DLD1 (cell line): ENCODE measurements around the gene LRRC8B.

Experiments
- in situ Hi-C: cut with HindIII; loops from 2 replicates; pipeline ENCODE4 v1.10.0; 2017; ENCODE audit warnings: low sequenced_read_pairs

The LRRC8B gene

DNA sequence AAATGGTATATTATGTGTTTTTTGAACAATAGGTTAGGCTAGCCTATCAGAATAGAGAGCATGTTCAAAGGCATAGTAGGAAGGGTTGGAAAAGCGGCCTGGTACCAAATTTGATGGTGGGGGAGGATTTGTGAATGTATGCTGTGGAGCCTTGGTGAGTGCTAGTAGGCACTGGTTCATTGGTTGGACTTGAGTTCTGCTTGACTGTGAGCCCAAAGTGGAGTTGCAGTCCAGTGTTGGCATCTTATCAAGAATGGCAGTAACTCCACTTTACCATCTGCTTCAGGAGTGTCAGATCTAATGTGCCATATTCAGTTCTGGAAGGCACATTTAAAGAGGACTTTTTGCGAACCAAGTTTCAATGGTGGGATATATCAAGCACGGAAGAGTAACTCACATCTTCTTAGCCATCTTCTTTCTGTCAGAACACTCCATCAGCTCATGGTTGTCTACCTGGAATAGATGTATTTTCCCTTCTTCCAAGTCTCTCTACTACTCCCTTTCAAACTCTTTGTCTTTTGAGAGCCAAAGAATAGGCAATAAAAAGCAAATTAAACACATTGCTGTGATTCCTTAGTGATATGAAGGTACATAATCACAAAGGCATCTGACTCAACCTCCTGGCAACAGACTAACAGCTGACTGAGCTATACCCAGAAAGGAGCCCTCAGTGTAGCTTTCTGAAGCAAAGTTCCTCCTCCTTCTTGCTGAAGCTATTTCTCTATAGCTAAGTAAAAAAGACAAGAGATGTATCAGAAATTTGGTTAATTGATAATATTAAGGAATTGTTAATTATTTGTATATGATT, 21.7 kb downstream of the LRRC8B start:
- in situ Hi-C loops: no loop called here

- in situ Hi-C loops: no loop called here
These were observed 22.4 kb downstream of the LRRC8B start for GRCh38 chr1:89546934-89547562.

DNA sequence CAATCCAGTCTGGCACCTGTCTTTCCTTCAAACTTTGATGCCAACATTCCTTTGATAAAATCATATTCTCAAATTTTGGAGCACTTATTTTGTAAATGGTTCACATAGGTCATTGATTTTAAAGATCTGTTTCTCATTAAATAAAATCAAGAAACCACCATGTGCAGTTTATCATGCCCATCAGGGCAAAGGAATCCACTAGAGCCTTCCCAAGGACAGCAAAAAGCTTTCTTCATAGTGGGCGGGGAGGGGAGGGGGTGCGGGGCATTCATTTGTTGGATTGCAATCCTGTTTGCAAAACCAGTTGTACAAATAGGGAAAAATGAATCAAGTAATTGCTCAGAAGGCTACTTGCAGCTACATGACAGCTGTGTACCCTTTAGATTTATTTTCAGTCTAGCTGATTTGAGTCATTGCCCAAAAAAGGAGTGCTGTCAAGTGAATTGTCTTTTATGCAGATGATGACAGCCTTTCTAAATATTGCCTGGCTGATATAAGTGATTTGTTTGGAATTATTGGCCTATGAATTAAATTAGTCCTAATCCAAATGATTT, 23.0 kb downstream of the LRRC8B start:
- in situ Hi-C loops: no loop called here

DNA sequence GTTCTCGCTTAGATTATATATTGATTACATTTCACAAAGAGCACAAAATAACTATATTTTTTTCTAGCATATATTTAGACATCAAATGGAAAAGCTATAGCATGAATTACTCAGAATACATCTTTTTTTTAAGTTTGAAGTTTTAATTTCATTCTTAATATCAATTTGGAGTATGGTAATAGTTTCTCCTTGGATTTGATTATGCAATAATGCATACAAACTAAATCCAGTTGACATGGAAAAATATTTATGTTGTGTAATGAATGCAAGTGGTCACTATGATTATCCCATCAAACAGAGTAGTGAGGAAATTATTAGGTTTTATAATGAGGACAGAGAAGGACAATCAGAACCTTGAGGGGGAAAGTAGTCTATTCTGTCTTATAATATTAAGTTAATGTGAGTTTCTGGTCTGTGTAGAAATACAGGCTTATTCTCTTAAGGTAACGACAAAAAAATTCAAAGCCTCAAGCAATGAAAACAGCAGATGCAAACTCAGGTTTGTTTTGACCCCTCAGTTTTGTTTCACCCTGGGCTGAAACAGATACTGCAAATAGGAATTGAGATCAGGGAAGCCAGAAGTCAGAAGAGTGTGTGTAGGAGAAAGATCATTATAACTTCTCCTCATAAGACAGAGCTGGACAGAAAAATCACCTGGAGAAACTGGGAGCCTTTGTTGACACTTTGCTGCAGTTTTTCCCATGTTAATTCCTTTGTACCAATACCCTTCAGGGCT, 23.7 kb downstream of the LRRC8B start:
- in situ Hi-C loops: no loop called here

GRCh38 chr1:89550995-89551394, 26.4 kb downstream of the LRRC8B start:
- in situ Hi-C loops: no loop called here

- in situ Hi-C loops: no loop called here
These were observed 27.9 kb downstream of the LRRC8B start for GRCh38 chr1:89552471-89553081.

- in situ Hi-C loops: no loop called here
These were observed 28.5 kb downstream of the LRRC8B start for GRCh38 chr1:89553157-89553556.

DNA sequence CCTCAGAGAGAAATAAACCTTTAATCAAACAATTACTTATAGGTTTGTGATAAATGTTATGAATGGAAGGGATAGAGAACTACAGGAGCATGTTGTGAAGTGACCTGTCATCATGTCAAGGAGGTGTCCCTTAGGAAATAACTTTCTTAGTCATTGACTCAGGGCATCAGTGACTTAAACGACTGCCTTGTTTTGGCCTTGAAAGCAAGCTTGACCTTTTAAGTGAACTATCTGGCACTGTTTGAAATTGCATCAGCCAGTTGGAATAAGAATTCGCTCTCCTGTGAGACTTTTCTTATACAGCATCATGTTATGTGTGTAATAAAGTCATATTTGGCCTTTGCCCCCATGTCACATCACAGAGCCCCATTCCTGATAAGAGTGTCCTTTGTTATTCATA, 30.9 kb downstream of the LRRC8B start:
- in situ Hi-C loops: no loop called here

GRCh38 chr1:89556726-89557444, 32.3 kb downstream of the LRRC8B start:
- in situ Hi-C loops: no loop called here

GRCh38 chr1:89557445-89557825, 32.8 kb downstream of the LRRC8B start:
- in situ Hi-C loops: no loop called here

- in situ Hi-C loops: no loop called here
These were observed 33.3 kb downstream of the LRRC8B start for GRCh38 chr1:89557956-89558355.

DNA sequence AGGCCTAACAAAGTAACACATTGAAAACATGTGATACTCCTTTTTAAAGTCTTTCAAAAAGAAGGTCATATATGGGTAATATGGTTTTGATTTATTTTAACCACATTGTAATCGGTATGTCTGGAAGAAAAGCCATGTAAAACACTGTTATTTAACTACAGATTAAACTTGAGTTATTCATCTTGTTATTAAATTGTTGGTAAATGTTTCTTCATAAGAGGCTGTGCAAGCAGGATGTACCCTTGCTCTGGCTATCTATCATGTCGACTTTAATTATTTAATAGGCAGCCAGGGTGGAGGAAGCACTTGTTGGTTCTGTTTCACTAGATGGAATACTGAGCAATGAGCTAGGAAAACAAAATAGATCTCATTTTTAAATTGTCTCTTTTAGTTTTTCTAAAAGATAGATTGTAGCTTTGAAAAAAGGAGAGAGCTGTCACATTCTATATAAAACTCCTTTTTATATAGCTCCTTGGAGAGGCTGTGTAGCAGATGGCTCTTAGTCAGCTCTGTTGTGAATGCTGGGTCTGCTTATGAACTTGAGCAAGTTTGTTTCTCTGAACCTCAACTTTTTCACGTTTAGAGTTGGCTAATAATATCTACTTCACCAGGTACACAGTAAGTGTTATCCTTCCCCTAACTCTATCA, 39.5 kb downstream of the LRRC8B start:
- in situ Hi-C loops: no loop called here

- in situ Hi-C loops: no loop called here
These were observed 40.9 kb downstream of the LRRC8B start for GRCh38 chr1:89565521-89565920.

- in situ Hi-C loops: no loop called here
These were observed 42.1 kb downstream of the LRRC8B start for GRCh38 chr1:89566761-89567174.

DNA sequence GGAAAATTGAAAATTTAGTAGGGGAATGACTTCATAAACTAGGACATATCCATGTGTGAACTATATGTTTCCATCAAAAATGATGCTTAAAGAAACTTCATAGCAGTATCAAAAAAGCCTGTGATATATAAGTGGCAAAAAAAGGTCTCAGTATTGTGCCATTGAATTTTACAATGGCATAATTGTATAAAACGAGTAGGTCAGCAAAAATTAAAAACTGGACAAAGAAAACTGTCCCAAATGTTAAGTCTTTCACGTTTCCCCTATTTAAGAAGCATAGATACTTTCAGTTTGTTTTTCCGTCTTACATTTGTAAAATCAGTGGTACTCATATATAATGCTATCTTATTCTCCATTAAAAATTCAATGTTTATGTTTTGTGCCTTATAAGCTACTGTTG, 43.2 kb downstream of the LRRC8B start:
- in situ Hi-C loops: no loop called here

DNA sequence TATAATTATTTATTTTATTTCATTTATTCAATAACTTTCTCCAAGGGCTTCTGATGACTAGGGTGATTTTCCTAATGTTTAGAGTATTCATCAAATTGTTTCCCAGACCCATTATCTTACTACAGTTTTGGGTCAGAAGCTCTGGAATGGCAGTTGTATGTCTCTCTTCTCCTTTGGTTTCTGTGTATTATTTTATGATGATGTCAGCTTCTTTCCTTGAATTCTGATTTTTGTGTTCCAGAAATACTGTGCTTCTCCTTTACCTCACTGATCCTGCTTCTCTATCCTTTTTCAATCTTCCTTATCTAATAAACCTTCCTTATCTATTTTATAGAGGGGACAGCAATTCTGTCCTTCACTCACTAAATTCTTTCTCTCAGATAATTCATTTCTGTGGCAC, 48.8 kb downstream of the LRRC8B start:
- in situ Hi-C loops: no loop called here

DNA sequence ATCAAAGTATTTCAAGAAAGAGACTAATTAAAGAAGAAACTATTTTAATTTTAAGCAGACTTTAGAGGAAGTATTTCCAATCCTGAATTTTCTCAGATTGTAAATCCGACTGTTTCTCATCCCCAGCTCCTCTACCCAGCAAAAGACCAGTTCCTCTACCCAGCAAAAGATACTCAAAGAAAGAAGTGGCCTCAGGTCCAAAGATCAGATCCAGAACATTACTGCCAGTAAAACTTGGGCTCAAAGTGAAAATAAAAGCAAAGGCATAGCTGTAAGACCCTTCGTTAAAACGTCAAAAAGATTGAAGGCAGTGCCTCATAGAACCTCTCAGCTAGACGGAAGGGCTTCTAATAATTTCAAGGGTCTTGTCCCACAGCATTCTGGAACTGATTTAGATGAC, 50.0 kb downstream of the LRRC8B start:
- in situ Hi-C loops: no loop called here

GRCh38 chr1:89575207-89575606, 50.6 kb downstream of the LRRC8B start:
- in situ Hi-C loops: no loop called here

DNA sequence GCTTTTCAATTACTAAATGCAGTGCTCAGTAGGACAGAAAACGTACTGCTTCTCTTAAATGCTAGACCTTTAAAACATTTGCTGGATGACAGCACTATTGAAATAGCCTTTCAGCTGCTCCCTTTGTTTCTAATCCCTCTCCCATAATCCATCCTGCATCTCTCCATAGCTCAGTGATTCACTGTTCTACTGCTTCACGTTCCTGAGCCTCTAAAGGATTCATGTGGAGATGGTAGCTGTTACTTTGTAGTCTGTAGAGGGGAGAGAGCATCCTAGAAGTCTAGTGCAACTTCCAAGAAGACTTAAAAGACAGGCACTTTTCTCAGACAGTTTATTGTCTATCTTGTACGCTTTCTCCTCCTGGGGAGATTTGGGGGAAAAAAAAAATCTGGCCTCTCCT, 51.4 kb downstream of the LRRC8B start:
- in situ Hi-C loops: no loop called here

DNA sequence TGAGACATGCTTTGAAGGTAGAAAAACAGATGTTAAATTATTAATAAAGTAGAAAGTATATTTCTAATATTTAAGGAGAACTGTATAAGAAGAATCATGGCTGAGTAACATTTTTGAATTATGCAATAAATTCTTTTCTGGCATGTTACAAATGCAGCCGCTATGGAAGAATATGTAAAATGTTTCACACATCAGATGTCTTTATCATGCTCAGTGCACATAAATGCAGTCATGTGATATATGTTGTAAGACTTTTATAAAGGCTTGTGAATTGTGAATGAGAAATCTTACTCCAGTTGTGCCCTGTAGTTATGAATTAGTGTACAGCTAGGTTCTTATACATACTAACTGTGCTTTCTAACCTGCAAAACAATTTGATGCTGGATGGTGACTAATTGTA, 53.5 kb downstream of the LRRC8B start:
- in situ Hi-C loops: no loop called here
